ENCODE results near the gene IFI6.

DNA sequence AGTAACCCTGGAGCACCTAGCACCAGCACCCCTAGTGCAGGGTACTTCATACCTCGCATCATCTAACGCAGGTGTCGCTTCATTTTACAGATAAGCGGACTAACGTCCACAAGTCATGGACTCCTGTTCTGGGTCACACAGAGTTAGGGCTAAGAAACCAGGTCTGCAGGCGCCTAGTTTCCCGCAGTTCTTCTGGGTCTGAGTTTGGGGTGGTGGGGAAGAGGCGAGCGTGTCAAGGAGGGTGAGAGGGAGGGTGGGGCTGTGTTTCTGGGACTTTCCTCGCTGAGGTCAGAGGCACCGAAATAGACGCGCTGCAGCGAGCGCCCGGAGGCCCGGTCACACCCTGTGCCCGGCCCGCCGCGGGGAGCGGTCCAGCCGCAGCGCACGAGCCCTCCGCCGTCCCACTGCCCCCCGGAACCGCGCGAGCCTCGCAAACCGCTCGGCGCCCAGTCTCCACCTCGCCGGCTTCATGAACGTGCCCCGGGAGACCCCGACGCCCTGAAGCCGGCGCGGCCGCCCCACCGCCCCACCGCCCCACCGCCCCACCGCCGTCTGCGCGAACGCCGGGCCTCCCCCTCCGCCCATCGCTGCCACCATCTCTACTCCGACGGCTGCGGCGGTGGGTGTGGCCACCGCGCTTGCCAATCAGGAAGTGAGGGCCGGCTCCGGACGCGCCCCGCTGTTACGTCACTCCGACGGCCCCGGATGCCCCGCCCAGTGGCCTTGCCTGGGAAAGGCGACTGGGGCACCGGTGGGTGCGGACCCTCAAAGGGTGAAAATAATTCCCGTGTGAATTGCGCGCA lies 12.3 kb downstream of the IFI6 start:
- TF ChIP-seq POLR2A (IDR thresholded peaks at IDR 0.05; ENCODE audit: low read depth, low read length): peak; percentile 80
- TF ChIP-seq TAF1 (IDR thresholded peaks at IDR 0.05; ENCODE audit: borderline replicate concordance, low read depth, low read length): peak; percentile 36
